Bronchial epithelial cell (primary cell): ENCODE data around the gene ANKAR. TPM values are rescaled to one million over a fixed set of nuclear protein-coding genes. Genes with fewer than 3 reads are reported as not detected.
"Not testable (repeated sequence)": the region's sequence is repeated elsewhere in the genome, so short reads cannot be mapped to it uniquely, and the experiment has no call there.

Experiments used
- DNase-seq: peaks from one replicate; pipeline ENCODE4 v3.0.0-alpha.2; 2010; ENCODE audit warnings: low read depth
- FAIRE-seq: peaks from 2 replicates; lab custom pipeline; 2011; peaks lifted over from hg19 to GRCh38; lab: Jason Lieb, UNC
- H3K27me3 ChIP-seq: 2 replicates; pipeline ENCODE4 v1.5.1; 2011; ENCODE audit warnings: low read length; ENCODE audit not compliant: control insufficient read depth, insufficient read depth
- H3K36me3 ChIP-seq: 2 replicates; pipeline ENCODE4 v1.5.1; 2011; ENCODE audit warnings: low read length; ENCODE audit not compliant: control insufficient read depth, insufficient read depth
- H3K4me3 ChIP-seq: 2 replicates; pipeline ENCODE4 v1.5.1; 2011; ENCODE audit warnings: mild to moderate bottlenecking, low read depth, low read length, control low read depth
- total RNA-seq: library from RNA; depleted of rRNA; stranded (reverse); fragments of >200 nt; gene quantifications from 2 replicates; pipeline ENCODE4 v1.2.1, GENCODE V29; 2014
- TF ChIP-seq, protein P1 (sequence below): IDR thresholded peaks from 2 replicates; pipeline ENCODE4 v1.5.1; 2011; ENCODE audit warnings: mild to moderate bottlenecking, moderate library complexity, low read length, control low read depth, inconsistent platforms; ENCODE audit not compliant: insufficient read depth, severe bottlenecking

Gene ANKAR
- total RNA-seq, 1 donor from 2014 or later = 2.1 TPM

DNA sequence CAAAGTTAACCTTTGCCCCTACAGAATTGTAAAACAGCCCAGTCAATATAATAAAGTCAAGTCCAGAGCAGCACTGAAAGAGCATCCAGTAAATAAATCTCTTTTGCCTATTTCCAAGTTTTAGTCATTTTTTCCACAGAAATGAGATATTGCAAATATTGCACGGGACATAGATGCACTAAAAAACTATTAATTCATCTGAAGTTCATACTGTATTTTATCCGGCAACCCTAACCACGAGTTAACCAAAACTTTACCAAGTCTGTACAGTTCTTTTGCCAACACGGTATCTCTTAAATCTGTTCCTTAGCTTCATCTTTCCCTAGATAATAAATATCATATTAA is 13.7 kb upstream of the ANKAR start:
- TF ChIP-seq, protein P1, sequence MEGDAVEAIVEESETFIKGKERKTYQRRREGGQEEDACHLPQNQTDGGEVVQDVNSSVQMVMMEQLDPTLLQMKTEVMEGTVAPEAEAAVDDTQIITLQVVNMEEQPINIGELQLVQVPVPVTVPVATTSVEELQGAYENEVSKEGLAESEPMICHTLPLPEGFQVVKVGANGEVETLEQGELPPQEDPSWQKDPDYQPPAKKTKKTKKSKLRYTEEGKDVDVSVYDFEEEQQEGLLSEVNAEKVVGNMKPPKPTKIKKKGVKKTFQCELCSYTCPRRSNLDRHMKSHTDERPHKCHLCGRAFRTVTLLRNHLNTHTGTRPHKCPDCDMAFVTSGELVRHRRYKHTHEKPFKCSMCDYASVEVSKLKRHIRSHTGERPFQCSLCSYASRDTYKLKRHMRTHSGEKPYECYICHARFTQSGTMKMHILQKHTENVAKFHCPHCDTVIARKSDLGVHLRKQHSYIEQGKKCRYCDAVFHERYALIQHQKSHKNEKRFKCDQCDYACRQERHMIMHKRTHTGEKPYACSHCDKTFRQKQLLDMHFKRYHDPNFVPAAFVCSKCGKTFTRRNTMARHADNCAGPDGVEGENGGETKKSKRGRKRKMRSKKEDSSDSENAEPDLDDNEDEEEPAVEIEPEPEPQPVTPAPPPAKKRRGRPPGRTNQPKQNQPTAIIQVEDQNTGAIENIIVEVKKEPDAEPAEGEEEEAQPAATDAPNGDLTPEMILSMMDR = no peak
- Histone ChIP-seq H3K36me3 (no peaks in the 10 kb centered on the region), H3K4me3 (no peak overlapping the region), H3K27me3 (no peaks in the 10 kb centered on the region)
- FAIRE-seq = no peak
- no peak for DNase-seq

- Histone ChIP-seq H3K36me3 (no peaks in the 10 kb centered on the region), H3K27me3 (no peaks in the 10 kb centered on the region), H3K4me3 (peak within 1 kb of the TSS; percentile 73)
- TF ChIP-seq, protein P1 = peak; percentile 85
- DNase-seq (peak; percentile 99), FAIRE-seq (peak; percentile 98)
These were observed 13.1 kb upstream of the ANKAR start, which contains the start of gene ASNSD1 for GRCh38 chr2:189661148-189661956. TSS of gene ASNSD1 (plus strand) at chr2:189661459. CDS start at chr2:189666133, 4,674 bp downstream.

GRCh38 chr2:189661957-189662321 is 12.5 kb upstream of the ANKAR start:
- peak overlapping the region; percentile 73 for H3K4me3 ChIP-seq
- no peaks in the 10 kb centered on the region for H3K27me3 ChIP-seq
- no peaks in the 10 kb centered on the region for H3K36me3 ChIP-seq
- DNase-seq (no peak), FAIRE-seq (no peak)
- TF ChIP-seq, protein P1 = no peak

DNA sequence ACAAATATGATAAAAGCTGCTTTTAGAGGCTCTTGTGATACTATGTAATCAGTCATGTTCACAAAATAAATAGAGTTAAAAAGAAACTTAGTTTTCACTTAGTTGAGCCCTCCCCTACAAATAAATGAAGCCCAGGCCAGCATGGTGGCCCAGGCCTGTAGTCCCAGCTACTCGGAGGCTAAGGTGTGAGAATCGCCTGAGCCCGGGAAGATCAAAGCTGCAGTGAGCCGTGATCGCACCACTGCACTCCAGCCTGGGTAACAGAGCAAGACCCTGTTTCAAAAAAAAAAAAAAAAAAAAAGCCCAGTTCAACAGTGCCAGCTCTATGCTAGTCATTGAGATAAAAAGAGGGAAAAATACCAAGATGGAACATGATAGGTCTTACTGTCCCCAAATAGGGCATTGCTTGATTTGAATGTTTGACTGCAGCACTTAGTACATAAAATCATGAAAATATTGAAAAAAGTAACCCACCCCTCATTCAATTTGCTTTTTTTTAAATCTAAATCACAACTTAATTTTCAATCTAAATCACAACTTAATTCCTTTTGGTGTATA is 11.7 kb upstream of the ANKAR start:
- TF ChIP-seq, protein P1 = no peak
- H3K4me3 ChIP-seq = no peak overlapping the region
- FAIRE-seq = no peak
- H3K36me3 ChIP-seq = no peaks in the 10 kb centered on the region
- no peak for DNase-seq
- H3K27me3 ChIP-seq = no peaks in the 10 kb centered on the region

- FAIRE-seq, H3K27me3 ChIP-seq, H3K36me3 ChIP-seq, DNase-seq, H3K4me3 ChIP-seq: not testable (repeated sequence)
These were observed 11.2 kb upstream of the ANKAR start for GRCh38 chr2:189663319-189663718.

- DNase-seq = no peak
- TF ChIP-seq, protein P1 = no peak
- Histone ChIP-seq H3K27me3 (no peaks in the 10 kb centered on the region), H3K36me3 (peaks cover 1% of the 10 kb centered on the region), H3K4me3 (no peak overlapping the region)
- no peak for FAIRE-seq
These were observed 4.6 kb upstream of the ANKAR start for GRCh38 chr2:189669913-189670312.
